Measurements from ENCODE around the gene PRR3.

- TF ChIP-seq POLR2AphosphoS5 (IDR thresholded peaks at IDR 0.05; ENCODE audit: insufficient read depth in 1 of 2, low read depth in 1 of 2), result no peak
- TF ChIP-seq, protein P1, sequence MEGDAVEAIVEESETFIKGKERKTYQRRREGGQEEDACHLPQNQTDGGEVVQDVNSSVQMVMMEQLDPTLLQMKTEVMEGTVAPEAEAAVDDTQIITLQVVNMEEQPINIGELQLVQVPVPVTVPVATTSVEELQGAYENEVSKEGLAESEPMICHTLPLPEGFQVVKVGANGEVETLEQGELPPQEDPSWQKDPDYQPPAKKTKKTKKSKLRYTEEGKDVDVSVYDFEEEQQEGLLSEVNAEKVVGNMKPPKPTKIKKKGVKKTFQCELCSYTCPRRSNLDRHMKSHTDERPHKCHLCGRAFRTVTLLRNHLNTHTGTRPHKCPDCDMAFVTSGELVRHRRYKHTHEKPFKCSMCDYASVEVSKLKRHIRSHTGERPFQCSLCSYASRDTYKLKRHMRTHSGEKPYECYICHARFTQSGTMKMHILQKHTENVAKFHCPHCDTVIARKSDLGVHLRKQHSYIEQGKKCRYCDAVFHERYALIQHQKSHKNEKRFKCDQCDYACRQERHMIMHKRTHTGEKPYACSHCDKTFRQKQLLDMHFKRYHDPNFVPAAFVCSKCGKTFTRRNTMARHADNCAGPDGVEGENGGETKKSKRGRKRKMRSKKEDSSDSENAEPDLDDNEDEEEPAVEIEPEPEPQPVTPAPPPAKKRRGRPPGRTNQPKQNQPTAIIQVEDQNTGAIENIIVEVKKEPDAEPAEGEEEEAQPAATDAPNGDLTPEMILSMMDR (IDR thresholded peaks at IDR 0.05), result no peak
Observed at GRCh38 chr6:30611856-30612194, 54.7 kb downstream of the PRR3 start.

All from vagina (tissue), 2 donors.